Measurements from ENCODE around the gene PRR14L. TPM values are rescaled to one million over a fixed set of nuclear protein-coding genes. Genes with fewer than 3 reads are reported as not detected.

Gene PRR14L
- total and polyA plus RNA-seq, 4 donors = 17.3 to 28.8 (median 21.5) TPM

DNA sequence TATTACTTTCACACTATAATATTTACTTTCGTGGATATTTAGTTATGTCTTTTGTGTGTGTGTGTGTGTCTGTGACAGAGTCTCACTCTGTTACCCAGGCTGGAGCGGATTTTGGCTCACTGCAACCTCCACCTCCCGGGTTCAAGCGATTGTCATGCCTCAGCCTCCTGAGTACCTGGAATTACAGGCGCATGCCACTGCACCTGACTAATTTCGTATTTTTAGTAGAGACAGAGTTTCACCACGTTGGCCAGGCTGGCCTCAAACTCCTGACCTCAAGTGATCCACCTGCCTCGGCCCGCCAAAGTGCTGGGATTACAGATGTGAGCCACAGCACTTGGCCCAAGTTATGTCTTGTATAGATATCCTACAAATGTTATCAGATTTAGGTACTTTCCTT, 97.8 kb downstream of the PRR14L start:
- DNase-seq (ENCODE audit: low read depth in 4 of 6, low spot score in 6 of 6) = no peak
- Histone ChIP-seq H3K4me1 (ENCODE audit: control insufficient read depth, insufficient read depth, low read length) (no peaks in the 10 kb centered on the region), H3K4me3 (ENCODE audit: low read depth, low read length) (no peak overlapping the region), H3K27ac (ENCODE audit: low read depth, low read length) (no peak overlapping the region), H3K27me3 (ENCODE audit: control insufficient read depth, insufficient read depth, low read length) (no peaks in the 10 kb centered on the region), H3K9me3 (ENCODE audit: control insufficient read depth, insufficient read depth, low read length) (no peaks in the 10 kb centered on the region), H3K36me3 (ENCODE audit: control insufficient read depth, insufficient read depth, low read length) (peaks cover 24% of the 10 kb centered on the region)
- WGBS (ENCODE audit: insufficient coverage) = 96% methylated on average over 5 of the region's 9 CpGs

GRCh38 chr22:31651664-31652063, 98.3 kb downstream of the PRR14L start:
- Histone ChIP-seq H3K4me1 (ENCODE audit: control insufficient read depth, insufficient read depth, low read length) (no peaks in the 10 kb centered on the region), H3K27me3 (ENCODE audit: control insufficient read depth, insufficient read depth, low read length) (no peaks in the 10 kb centered on the region), H3K9me3 (ENCODE audit: control insufficient read depth, insufficient read depth, low read length) (no peaks in the 10 kb centered on the region), H3K4me3 (ENCODE audit: low read depth, low read length) (no peak overlapping the region), H3K36me3 (ENCODE audit: control insufficient read depth, insufficient read depth, low read length) (peaks cover 24% of the 10 kb centered on the region), H3K27ac (ENCODE audit: low read depth, low read length) (no peak overlapping the region)
- no peak for DNase-seq (ENCODE audit: low read depth in 4 of 6, low spot score in 6 of 6)
- no CpG with 5 or more reads among the region's 4 CpGs for WGBS (ENCODE audit: insufficient coverage)

GRCh38 chr22:31650391-31650790, 99.5 kb downstream of the PRR14L start:
- WGBS (ENCODE audit: insufficient coverage) = no CpG with 5 or more reads among the region's 6 CpGs
- H3K4me3 ChIP-seq (ENCODE audit: low read depth, low read length) = no peak overlapping the region
- H3K27ac ChIP-seq (ENCODE audit: low read depth, low read length) = no peak overlapping the region
- H3K9me3 ChIP-seq (ENCODE audit: control insufficient read depth, insufficient read depth, low read length) = no peaks in the 10 kb centered on the region
- no peaks in the 10 kb centered on the region for H3K4me1 ChIP-seq (ENCODE audit: control insufficient read depth, insufficient read depth, low read length)
- H3K36me3 ChIP-seq (ENCODE audit: control insufficient read depth, insufficient read depth, low read length) = peaks cover 24% of the 10 kb centered on the region
- H3K27me3 ChIP-seq (ENCODE audit: control insufficient read depth, insufficient read depth, low read length) = no peaks in the 10 kb centered on the region
- DNase-seq (ENCODE audit: low read depth in 4 of 6, low spot score in 6 of 6) = no peak

DNA sequence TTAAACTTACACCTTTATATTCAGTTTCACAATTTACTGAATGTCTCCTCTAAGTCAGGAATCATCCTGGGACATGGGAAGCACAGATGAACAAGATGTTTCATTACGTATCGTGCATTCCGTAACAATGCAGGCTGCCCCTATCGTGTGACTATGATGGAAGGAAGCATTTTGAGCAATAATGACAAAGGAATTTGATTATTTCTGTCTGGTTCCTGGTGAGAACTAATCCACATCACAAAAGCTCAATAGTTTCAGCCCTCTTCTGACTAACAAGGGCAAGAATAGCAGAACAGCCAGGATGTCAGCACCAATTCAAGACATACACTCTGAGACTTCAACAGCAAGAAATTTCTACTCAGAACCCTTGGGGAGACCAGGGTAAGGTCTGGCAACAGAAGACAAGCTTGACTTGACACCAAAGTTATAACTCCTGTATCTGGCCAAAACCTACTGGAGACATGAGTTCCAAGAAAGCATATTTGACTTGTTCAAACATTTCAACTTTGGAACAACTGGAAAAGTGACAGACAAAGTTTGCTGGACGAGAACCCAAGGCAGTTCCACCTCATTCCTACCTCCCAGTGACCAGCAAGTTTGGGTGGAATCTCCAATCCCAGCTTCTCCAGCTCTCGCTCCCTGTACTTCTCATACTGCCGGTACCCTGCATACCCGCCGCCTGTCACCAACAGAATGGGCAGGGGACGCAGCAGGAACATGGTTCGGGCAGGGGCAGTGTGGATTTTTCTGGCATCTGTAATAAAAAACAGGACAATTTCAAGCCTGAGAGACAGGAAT, 102.2 kb downstream of the PRR14L start:
- Histone ChIP-seq H3K27ac (ENCODE audit: low read depth, low read length) (no peak overlapping the region), H3K4me1 (ENCODE audit: control insufficient read depth, insufficient read depth, low read length) (no peaks in the 10 kb centered on the region), H3K27me3 (ENCODE audit: control insufficient read depth, insufficient read depth, low read length) (no peaks in the 10 kb centered on the region), H3K9me3 (ENCODE audit: control insufficient read depth, insufficient read depth, low read length) (no peaks in the 10 kb centered on the region), H3K36me3 (ENCODE audit: control insufficient read depth, insufficient read depth, low read length) (peaks cover 35% of the 10 kb centered on the region), H3K4me3 (ENCODE audit: low read depth, low read length) (no peak overlapping the region)
- no peak for DNase-seq (ENCODE audit: low read depth in 4 of 6, low spot score in 6 of 6)
- 97% methylated on average over 3 of the region's 11 CpGs for WGBS (ENCODE audit: insufficient coverage)

DNA sequence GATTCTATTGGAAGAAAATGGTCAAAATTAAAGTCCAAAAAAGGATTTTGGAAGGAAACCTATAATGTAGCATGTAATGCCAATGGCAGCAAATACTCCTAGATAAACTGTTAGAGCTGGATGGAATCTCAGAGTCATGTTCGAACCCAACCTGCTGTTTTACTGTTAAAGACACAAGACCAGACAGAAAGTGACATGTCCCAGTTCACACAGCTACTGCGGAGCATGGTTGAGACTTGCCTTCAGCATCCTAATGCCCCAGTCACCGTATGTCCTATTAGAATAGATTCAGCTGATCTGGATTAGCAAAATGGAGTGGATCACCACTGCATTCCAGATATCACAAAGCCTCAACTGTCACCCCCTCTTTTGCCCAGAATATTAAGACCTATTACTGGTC, 102.9 kb downstream of the PRR14L start:
- DNase-seq (ENCODE audit: low read depth in 4 of 6, low spot score in 6 of 6) = no peak
- peaks cover 40% of the 10 kb centered on the region for H3K36me3 ChIP-seq (ENCODE audit: control insufficient read depth, insufficient read depth, low read length)
- no peak overlapping the region for H3K27ac ChIP-seq (ENCODE audit: low read depth, low read length)
- no peaks in the 10 kb centered on the region for H3K4me1 ChIP-seq (ENCODE audit: control insufficient read depth, insufficient read depth, low read length)
- H3K27me3 ChIP-seq (ENCODE audit: control insufficient read depth, insufficient read depth, low read length) = no peaks in the 10 kb centered on the region
- no peaks in the 10 kb centered on the region for H3K9me3 ChIP-seq (ENCODE audit: control insufficient read depth, insufficient read depth, low read length)
- no peak overlapping the region for H3K4me3 ChIP-seq (ENCODE audit: low read depth, low read length)
- WGBS (ENCODE audit: insufficient coverage) = 95% methylated on average over 3 of the region's 3 CpGs

DNA sequence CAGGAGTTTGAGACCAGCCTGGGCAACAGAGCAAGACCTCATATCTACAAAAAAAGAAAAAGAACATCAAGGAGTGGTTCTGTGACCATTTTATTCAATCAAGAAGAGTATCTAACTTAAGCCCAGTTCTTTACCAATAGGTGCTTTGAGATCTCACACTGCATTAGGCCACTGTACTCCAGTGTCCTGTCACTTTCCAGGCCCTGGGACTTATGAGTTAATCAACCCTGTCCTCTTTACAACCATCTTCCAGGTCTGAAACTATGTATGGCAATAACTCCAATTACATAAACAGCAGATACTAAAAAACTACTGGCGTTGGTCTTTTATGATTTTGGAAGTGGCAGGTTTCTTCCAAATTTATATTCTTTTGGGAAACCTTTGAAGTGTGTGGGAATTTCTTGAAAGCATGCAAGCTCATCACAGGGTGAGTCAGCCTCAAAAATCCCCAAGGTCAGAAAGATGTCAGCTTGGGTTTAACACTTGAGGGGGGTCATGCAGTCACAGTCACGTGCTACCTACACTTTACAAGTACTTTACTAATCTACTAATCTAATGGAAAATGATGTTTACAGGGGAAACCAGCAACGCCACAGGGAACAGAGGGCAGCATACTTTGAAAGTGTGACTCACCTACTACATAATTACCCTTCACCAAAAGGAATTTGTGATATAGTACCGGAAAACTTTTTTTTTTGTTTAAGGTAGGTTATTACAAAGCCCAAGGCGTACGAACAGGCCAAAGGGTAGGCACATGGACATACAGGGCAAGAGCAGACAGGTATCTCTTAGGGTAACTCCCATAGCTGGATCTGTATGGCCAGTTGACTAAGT, 103.5 kb downstream of the PRR14L start:
- Histone ChIP-seq H3K4me1 (ENCODE audit: control insufficient read depth, insufficient read depth, low read length) (no peaks in the 10 kb centered on the region), H3K27me3 (ENCODE audit: control insufficient read depth, insufficient read depth, low read length) (no peaks in the 10 kb centered on the region), H3K9me3 (ENCODE audit: control insufficient read depth, insufficient read depth, low read length) (no peaks in the 10 kb centered on the region), H3K36me3 (ENCODE audit: control insufficient read depth, insufficient read depth, low read length) (peaks cover 42% of the 10 kb centered on the region), H3K27ac (ENCODE audit: low read depth, low read length) (no peak overlapping the region), H3K4me3 (ENCODE audit: low read depth, low read length) (no peak overlapping the region)
- 96% methylated on average over 2 of the region's 6 CpGs for whole genome bisulfite sequencing (ENCODE audit: insufficient coverage)
- DNase-seq (ENCODE audit: low read depth in 4 of 6, low spot score in 6 of 6) = no peak

GRCh38 chr22:31639436-31640039, 110.4 kb downstream of the PRR14L start:
- Histone ChIP-seq H3K4me3 (ENCODE audit: low read depth, low read length) (no peak overlapping the region), H3K4me1 (ENCODE audit: control insufficient read depth, insufficient read depth, low read length) (no peaks in the 10 kb centered on the region), H3K36me3 (ENCODE audit: control insufficient read depth, insufficient read depth, low read length) (peaks cover 19% of the 10 kb centered on the region), H3K27me3 (ENCODE audit: control insufficient read depth, insufficient read depth, low read length) (no peaks in the 10 kb centered on the region), H3K27ac (ENCODE audit: low read depth, low read length) (no peak overlapping the region), H3K9me3 (ENCODE audit: control insufficient read depth, insufficient read depth, low read length) (no peaks in the 10 kb centered on the region)
- DNase-seq (ENCODE audit: low read depth in 4 of 6, low spot score in 6 of 6) = no peak
- 89% methylated on average over 4 of the region's 4 CpGs for WGBS (ENCODE audit: insufficient coverage)

- H3K4me1 ChIP-seq (ENCODE audit: control insufficient read depth, insufficient read depth, low read length) = no peaks in the 10 kb centered on the region
- no peak overlapping the region for H3K27ac ChIP-seq (ENCODE audit: low read depth, low read length)
- H3K9me3 ChIP-seq (ENCODE audit: control insufficient read depth, insufficient read depth, low read length) = no peaks in the 10 kb centered on the region
- 78% methylated on average over 10 of the region's 15 CpGs for WGBS (ENCODE audit: insufficient coverage)
- no peaks in the 10 kb centered on the region for H3K27me3 ChIP-seq (ENCODE audit: control insufficient read depth, insufficient read depth, low read length)
- no peak overlapping the region for H3K4me3 ChIP-seq (ENCODE audit: low read depth, low read length)
- no peak for DNase-seq (ENCODE audit: low read depth in 4 of 6, low spot score in 6 of 6)
- H3K36me3 ChIP-seq (ENCODE audit: control insufficient read depth, insufficient read depth, low read length) = peaks cover 15% of the 10 kb centered on the region
These were observed 111.9 kb downstream of the PRR14L start for GRCh38 chr22:31637891-31638618.

DNA sequence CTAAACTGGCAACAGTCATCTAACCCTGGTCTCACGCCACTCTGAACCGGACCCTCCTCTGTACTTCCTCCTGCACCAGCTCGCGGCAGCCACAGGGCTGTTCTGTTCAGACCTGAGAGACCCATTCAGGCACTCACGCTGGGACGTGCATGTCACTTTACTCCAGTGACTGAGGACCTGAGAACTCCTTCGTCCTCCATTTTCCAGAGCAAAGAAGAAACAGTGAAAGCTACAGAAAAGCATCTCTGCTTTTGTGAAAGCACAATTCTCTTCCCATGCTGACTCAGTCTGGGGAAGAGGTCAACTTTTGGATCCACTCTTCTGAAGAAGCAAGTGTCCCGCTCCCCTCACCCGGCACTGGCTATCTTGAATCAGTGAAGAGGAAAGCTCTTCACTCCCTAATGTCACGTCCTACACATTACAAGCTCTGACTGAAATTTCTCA, 112.5 kb downstream of the PRR14L start:
- 62% methylated on average over 7 of the region's 10 CpGs for WGBS (ENCODE audit: insufficient coverage)
- H3K4me3 ChIP-seq (ENCODE audit: low read depth, low read length) = no peak overlapping the region
- H3K27ac ChIP-seq (ENCODE audit: low read depth, low read length) = no peak overlapping the region

More for the DNA sequence above, 112.5 kb downstream of the PRR14L start:
- DNase-seq (ENCODE audit: low read depth in 4 of 6, low spot score in 6 of 6) = no peak
- no peaks in the 10 kb centered on the region for H3K9me3 ChIP-seq (ENCODE audit: control insufficient read depth, insufficient read depth, low read length)
- H3K4me1 ChIP-seq (ENCODE audit: control insufficient read depth, insufficient read depth, low read length) = no peaks in the 10 kb centered on the region
- no peaks in the 10 kb centered on the region for H3K27me3 ChIP-seq (ENCODE audit: control insufficient read depth, insufficient read depth, low read length)
- H3K36me3 ChIP-seq (ENCODE audit: control insufficient read depth, insufficient read depth, low read length) = peaks cover 15% of the 10 kb centered on the region

Data from spinal cord (tissue), 10 donors.